Mucosa of descending colon (tissue), 3 donors: ENCODE data around the gene PARP12. TPM values are rescaled to one million over a fixed set of nuclear protein-coding genes. Genes with fewer than 3 reads are reported as not detected.

Experiments used
- ATAC-seq: fragments of 200-7000 bp; cut with Tn5 transposase; one replicate; pipeline ENCODE4 v1.9.1; 2020; ENCODE audit warnings: mild to moderate bottlenecking, moderate library complexity
- DNase-seq, 3 donors: peaks; one replicate each; pipeline ENCODE4 v3.0.0-alpha.2; 2020
- H3K36me3 ChIP-seq: fragments of 200-600 bp; one replicate; pipeline ENCODE4 v1.8.0; 2021; ENCODE audit warnings: low read depth, mild to moderate bottlenecking
- H3K4me1 ChIP-seq: fragments of 200-600 bp; one replicate; pipeline ENCODE4 v1.8.0; 2021; ENCODE audit warnings: low read depth, mild to moderate bottlenecking
- H3K4me3 ChIP-seq: fragments of 200-600 bp; one replicate; pipeline ENCODE4 v1.8.0; 2021; ENCODE audit warnings: mild to moderate bottlenecking
- H3K9me3 ChIP-seq: fragments of 200-600 bp; one replicate; pipeline ENCODE4 v1.8.0; 2021; ENCODE audit warnings: mild to moderate bottlenecking
- intact Hi-C, 2 donors: fragments of 100-400 bp; cut with DNase I in 1 of 2; cut with micrococcal nuclease in 1 of 2; formaldehyde crosslinking; loops; one replicate each; pipeline versions ENCODE4 v1.11.0 to v1.11.1; 2022; cut with DNase I, micrococcal nuclease
- total RNA-seq, 3 donors: library from RNA; stranded (reverse); fragmentation: NEBNext Ultra II Directional in 2 of 3; extraction: Animal tissue kit (Norgen Biotek cat#: 25700) in 2 of 3; gene quantifications; one replicate each; pipeline versions ENCODE4 v1.2.1 to v1.2.4, GENCODE V29; 2021 to 2023
- TF ChIP-seq, protein P1 (sequence below): fragments of 200-600 bp; IDR thresholded peaks from one replicate; pipeline ENCODE4 v1.8.0; 2022; ENCODE audit warnings: antibody characterized with exemption, mild to moderate bottlenecking
- donor health status: DM: no; HTN: no; CAD: no; lungs with moderate emphysema.
- donor health status: DM: no; HTN: no; CAD: no.
- donor health status: DM: no; HTN: yes; CAD: no.

Gene PARP12
- total RNA-seq, 3 donors from 2014 or later: 55.7 to 77.0 (median 61.8) TPM

DNA sequence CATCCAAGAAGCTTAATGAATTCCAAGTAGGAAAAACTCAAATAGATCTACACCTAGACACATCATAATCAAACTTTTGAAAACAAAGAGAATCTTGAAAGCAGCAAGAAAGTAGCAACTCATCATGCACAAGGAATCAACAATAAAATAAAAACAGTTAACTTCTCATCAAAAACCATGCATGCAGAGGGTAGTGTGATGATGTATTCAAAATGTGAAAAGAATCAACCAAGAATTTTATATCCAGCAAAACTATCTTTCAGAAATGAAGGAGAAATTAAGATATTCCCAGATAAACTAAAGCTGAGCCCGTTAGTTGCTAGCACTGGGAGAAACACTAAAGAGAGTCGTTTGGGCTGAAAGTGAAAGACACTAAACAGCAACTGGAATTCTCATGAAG, 4.3 kb upstream of the PARP12 start:
- H3K9me3 ChIP-seq: peaks cover 19% of the 10 kb centered on the region
- H3K36me3 ChIP-seq: no peaks in the 10 kb centered on the region
- no peaks in the 10 kb centered on the region for H3K4me1 ChIP-seq
- intact Hi-C loops: no loop called here
- H3K4me3 ChIP-seq: no peak overlapping the region
- DNase-seq (no peak), ATAC-seq (no peak)
- TF ChIP-seq, protein P1, sequence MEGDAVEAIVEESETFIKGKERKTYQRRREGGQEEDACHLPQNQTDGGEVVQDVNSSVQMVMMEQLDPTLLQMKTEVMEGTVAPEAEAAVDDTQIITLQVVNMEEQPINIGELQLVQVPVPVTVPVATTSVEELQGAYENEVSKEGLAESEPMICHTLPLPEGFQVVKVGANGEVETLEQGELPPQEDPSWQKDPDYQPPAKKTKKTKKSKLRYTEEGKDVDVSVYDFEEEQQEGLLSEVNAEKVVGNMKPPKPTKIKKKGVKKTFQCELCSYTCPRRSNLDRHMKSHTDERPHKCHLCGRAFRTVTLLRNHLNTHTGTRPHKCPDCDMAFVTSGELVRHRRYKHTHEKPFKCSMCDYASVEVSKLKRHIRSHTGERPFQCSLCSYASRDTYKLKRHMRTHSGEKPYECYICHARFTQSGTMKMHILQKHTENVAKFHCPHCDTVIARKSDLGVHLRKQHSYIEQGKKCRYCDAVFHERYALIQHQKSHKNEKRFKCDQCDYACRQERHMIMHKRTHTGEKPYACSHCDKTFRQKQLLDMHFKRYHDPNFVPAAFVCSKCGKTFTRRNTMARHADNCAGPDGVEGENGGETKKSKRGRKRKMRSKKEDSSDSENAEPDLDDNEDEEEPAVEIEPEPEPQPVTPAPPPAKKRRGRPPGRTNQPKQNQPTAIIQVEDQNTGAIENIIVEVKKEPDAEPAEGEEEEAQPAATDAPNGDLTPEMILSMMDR: no peak

DNA sequence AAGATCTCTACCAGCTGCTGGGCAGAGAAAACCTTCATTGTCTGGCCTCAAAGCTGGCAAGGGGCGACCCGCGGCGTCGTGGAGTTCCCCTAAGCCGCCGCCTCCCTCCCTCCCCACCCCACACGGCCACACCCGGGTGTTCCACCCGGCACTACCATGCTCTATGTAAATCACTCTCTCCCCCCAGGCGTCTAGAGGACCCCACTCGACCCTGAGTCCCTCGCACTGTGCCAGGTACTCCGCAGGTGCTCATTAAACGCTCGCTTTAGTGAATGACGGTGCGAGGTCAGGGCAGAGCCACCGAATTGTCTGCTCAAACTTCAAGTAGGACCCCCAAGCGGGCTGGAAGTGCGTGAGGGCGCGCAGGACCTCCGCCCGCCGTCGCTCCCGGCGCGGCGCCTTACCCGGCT, 628 bp downstream of the PARP12 start:
- Histone ChIP-seq H3K36me3 (no peaks in the 10 kb centered on the region), H3K4me3 (peak overlapping the region; percentile 41), H3K9me3 (peaks cover 10% of the 10 kb centered on the region), H3K4me1 (peaks cover 23% of the 10 kb centered on the region)
- peak; percentile 5 for ATAC-seq
- intact Hi-C loops: no loop called here
- peak; percentile 48 to 79 (median 56) for DNase-seq
- TF ChIP-seq, protein P1: no peak

DNA sequence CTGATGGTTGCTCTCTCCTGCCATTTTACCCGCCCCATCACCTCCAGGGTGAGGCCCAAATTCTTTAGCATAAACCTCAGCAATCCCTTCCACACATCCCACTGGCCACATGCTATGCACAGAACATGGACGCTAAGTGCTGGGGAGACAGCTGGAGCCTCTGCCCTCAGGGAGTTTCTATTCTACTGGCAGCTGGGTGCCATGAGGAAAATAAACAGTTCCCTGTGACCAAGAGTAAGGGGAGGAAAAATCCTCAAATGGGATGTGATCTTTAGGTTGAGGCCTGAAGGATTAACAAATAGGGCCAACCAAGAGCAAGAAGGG, 1.2 kb downstream of the PARP12 start:
- intact Hi-C loops: no loop called here
- H3K4me3 ChIP-seq: no peak overlapping the region
- H3K9me3 ChIP-seq: peaks cover 4% of the 10 kb centered on the region
- no peaks in the 10 kb centered on the region for H3K36me3 ChIP-seq
- ATAC-seq (no peak), DNase-seq (no peak)
- H3K4me1 ChIP-seq: peaks cover 23% of the 10 kb centered on the region
- TF ChIP-seq, protein P1: no peak

DNA sequence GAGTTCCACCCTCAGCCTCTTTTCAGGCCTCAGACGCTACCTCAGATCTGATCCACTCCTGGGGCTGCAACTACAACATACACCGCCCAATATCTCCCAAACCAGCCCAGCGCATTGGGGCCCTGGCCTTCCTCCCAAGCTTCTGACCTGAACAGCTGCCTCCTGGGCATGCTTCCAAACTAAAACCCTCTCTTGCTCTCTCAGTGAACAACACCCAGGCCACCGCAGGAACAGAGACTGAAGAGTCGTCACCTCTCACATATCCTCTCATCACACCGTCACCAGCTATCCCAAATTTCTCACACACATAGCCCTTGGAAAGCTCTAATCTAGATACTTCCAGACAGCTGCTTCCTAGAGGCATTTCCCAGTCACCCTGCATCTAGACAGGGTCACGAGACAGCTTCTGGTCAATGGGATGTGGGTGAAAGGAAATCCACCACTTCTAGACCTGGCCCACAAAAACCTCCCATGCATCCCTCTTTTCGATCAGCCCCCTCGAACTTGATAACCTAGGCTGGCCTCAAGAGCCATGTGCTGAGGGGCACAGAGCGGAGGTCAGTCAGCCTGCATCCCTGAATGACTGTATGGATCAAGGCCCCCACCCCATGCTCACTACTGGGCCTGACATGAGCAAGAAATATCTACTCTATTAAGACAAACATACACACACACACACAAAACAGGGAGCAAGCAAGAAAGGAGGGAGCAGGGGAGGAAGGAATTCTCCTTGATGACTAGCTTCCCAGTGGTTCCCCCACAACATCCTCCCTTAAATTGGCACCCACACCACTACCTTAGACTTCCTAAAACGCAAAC, 1.8 kb downstream of the PARP12 start:
- intact Hi-C loops: no loop called here
- DNase-seq (peak in 1 of 3 donors; percentile 50), ATAC-seq (no peak)
- peaks cover 23% of the 10 kb centered on the region for H3K4me1 ChIP-seq
- H3K9me3 ChIP-seq: no peaks in the 10 kb centered on the region
- H3K4me3 ChIP-seq: no peak overlapping the region
- H3K36me3 ChIP-seq: no peaks in the 10 kb centered on the region
- TF ChIP-seq, protein P1: no peak

DNA sequence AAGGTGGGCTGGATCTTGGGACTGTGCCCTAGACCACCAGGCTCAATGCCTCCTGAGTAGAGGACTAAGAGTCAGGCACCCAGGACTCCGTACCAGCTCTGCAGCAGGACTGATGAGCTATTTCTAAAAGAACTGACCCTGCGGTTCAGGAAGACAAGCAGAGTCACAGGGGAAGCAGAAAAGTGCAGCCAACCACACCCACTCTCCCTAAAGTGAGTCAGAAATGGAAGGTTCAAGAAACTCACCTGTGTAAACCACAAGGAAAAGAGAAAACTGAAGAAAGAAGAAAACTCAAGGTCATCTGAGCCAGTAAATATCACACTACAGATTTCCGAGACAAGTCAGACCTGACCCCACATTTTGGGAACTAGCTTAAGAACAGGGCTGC, 2.5 kb downstream of the PARP12 start:
- no peak overlapping the region for H3K4me3 ChIP-seq
- TF ChIP-seq, protein P1: no peak
- no peak for DNase-seq
- peaks cover 23% of the 10 kb centered on the region for H3K4me1 ChIP-seq
- intact Hi-C loops: no loop called here
- no peaks in the 10 kb centered on the region for H3K9me3 ChIP-seq
- peak; percentile 6 for ATAC-seq
- no peaks in the 10 kb centered on the region for H3K36me3 ChIP-seq
